Suprapubic skin (tissue), 3 donors: ENCODE data around the gene PLA2G4B.

Source experiments
- CTCF ChIP-seq, 2 donors: fragments of 200-600 bp in 1 of 2; fragments of 450-650 bp in 1 of 2; sonication (generic) in 1 of 2; IDR thresholded peaks; one replicate each; pipeline ENCODE4 v1.5.1; 2016 to 2019; ENCODE audit warnings: antibody characterized with exemption in 2 of 2, mild to moderate bottlenecking in 1 of 2, moderate library complexity in 1 of 2
- POLR2AphosphoS5 ChIP-seq, 3 donors: sonication (generic); formaldehyde crosslinking; IDR thresholded peaks; one replicate each; pipeline ENCODE4 v1.6.1; 2017; ENCODE audit warnings: antibody characterized with exemption in 3 of 3

DNA sequence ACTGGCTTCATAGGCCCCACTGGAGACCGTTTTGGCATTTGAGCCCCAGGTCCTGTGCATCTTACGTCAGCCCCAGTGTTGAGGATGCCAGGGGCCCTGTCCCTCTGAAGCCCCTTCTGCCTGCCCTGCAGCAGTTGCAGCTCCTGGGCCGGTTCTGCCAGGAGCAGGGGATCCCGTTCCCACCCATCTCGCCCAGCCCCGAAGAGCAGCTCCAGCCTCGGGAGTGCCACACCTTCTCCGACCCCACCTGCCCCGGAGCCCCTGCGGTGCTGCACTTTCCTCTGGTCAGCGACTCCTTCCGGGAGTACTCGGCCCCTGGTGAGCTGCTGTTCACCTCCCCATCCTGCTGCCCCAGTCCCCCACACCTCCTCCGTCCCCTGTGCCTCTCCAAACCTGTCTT lies 8.6 kb downstream of the PLA2G4B start:
- TF ChIP-seq CTCF (IDR thresholded peaks at IDR 0.05) (no peak), POLR2AphosphoS5 (IDR thresholded peaks at IDR 0.05) (no peak)
